Astrocyte (in vitro differentiated cells and primary cell): ENCODE results near the gene VSIG8. TPM values are rescaled to one million over a fixed set of nuclear protein-coding genes. Genes with fewer than 3 reads are reported as not detected.

Source experiments
- DNase-seq: peaks from one replicate; pipeline ENCODE4 v3.0.0-alpha.2; 2010; ENCODE audit warnings: low read depth
- FAIRE-seq: peaks from 2 replicates; lab custom pipeline; 2011; peaks lifted over from hg19 to GRCh38; lab: Jason Lieb, UNC
- H2AFZ ChIP-seq: 2 replicates; pipeline ENCODE4 v1.6.0; 2012; ENCODE audit warnings: low read depth, low read length, inconsistent platforms
- H3K27ac ChIP-seq: 2 replicates; pipeline ENCODE4 v1.5.1; 2011; ENCODE audit warnings: low read depth, low read length, inconsistent platforms
- H3K27me3 ChIP-seq: 2 replicates; pipeline ENCODE4 v1.6.0; 2011; ENCODE audit warnings: low read length, inconsistent platforms; ENCODE audit not compliant: insufficient read depth
- H3K36me3 ChIP-seq: 2 replicates; pipeline ENCODE4 v1.5.1; 2011; ENCODE audit warnings: low read length, inconsistent platforms; ENCODE audit not compliant: insufficient read depth
- H3K4me1 ChIP-seq: 2 replicates; pipeline ENCODE4 v1.5.1; 2011; ENCODE audit warnings: low read length, inconsistent platforms; ENCODE audit not compliant: insufficient read depth
- H3K4me2 ChIP-seq: 2 replicates; pipeline ENCODE4 v1.6.0; 2012; ENCODE audit warnings: low read length, inconsistent platforms
- H3K4me3 ChIP-seq: 2 replicates; pipeline ENCODE4 v1.5.1; 2011; ENCODE audit warnings: low read depth, mild to moderate bottlenecking, low read length, inconsistent platforms; ENCODE audit not compliant: insufficient read depth
- H3K79me2 ChIP-seq: 2 replicates; pipeline ENCODE4 v1.6.0; 2012; ENCODE audit warnings: mild to moderate bottlenecking, low read length, inconsistent platforms; ENCODE audit not compliant: insufficient read depth
- H3K9ac ChIP-seq: 2 replicates; pipeline ENCODE4 v1.6.0; 2012; ENCODE audit warnings: mild to moderate bottlenecking, low read length, inconsistent platforms
- H3K9me3 ChIP-seq: 2 replicates; pipeline ENCODE4 v1.5.1; 2012; ENCODE audit warnings: low read depth, mild to moderate bottlenecking, low read length, inconsistent platforms; ENCODE audit not compliant: insufficient read depth
- H4K20me1 ChIP-seq: 2 replicates; pipeline ENCODE4 v1.6.0; 2012; ENCODE audit warnings: low read length, inconsistent platforms; ENCODE audit not compliant: insufficient read depth
- H3K27ac Mint-ChIP-seq: one replicate; pipeline ENCODE4 v1.8.0; 2021; ENCODE audit warnings: mild to moderate bottlenecking, mixed read lengths; ENCODE audit not compliant: unreplicated experiment
- H3K27me3 Mint-ChIP-seq: one replicate; pipeline ENCODE4 v1.8.0; 2021; ENCODE audit warnings: low read depth, mixed read lengths; ENCODE audit not compliant: unreplicated experiment
- H3K36me3 Mint-ChIP-seq: one replicate; pipeline ENCODE4 v1.8.0; 2021; ENCODE audit warnings: low read depth, mixed read lengths; ENCODE audit not compliant: unreplicated experiment
- H3K4me1 Mint-ChIP-seq: one replicate; pipeline ENCODE4 v1.8.0; 2021; ENCODE audit warnings: low read depth, mixed read lengths; ENCODE audit not compliant: unreplicated experiment
- H3K4me3 Mint-ChIP-seq: one replicate; pipeline ENCODE4 v1.8.0; 2021; ENCODE audit warnings: mild to moderate bottlenecking, moderate library complexity, mixed read lengths; ENCODE audit not compliant: unreplicated experiment
- H3K9me3 Mint-ChIP-seq: one replicate; pipeline ENCODE4 v1.8.0; 2021; ENCODE audit warnings: mild to moderate bottlenecking, mixed read lengths; ENCODE audit not compliant: unreplicated experiment
- CTCF ChIP-seq: IDR thresholded peaks from 2 replicates; pipeline ENCODE4 v1.5.1; 2011; ENCODE audit warnings: low read depth, mild to moderate bottlenecking, inconsistent platforms, low read length, moderate library complexity; ENCODE audit not compliant: insufficient read depth
- EZH2 ChIP-seq: IDR thresholded peaks from 2 replicates; pipeline ENCODE4 v1.6.1; 2012; ENCODE audit warnings: mild to moderate bottlenecking, low read length, inconsistent platforms; ENCODE audit not compliant: insufficient read depth
- total RNA-seq: library from RNA; stranded (reverse); gene quantifications from 2 replicates; pipeline ENCODE4 v1.2.1, GENCODE V29; 2021

Gene VSIG8
- total RNA-seq, 1 donor from 2014 or later = not detected

GRCh38 chr1:159817276-159818041 is 45.0 kb downstream of the VSIG8 start:
- Mint-ChIP-seq H3K4me1 (no peaks in the 10 kb centered on the region), H3K27ac (no peak overlapping the region), H3K27me3 (peaks cover 32% of the 10 kb centered on the region), H3K9me3 (no peaks in the 10 kb centered on the region), H3K4me3 (no peak overlapping the region), H3K36me3 (no peaks in the 10 kb centered on the region)
- Histone ChIP-seq H3K79me2 (no peaks in the 10 kb centered on the region), H4K20me1 (no peaks in the 10 kb centered on the region), H3K4me2 (no peak overlapping the region), H3K4me1 (no peaks in the 10 kb centered on the region), H3K36me3 (no peaks in the 10 kb centered on the region), H3K9ac (no peak overlapping the region), H3K27me3 (peaks cover 4% of the 10 kb centered on the region), H3K27ac (no peak overlapping the region), H3K9me3 (no peaks in the 10 kb centered on the region), H3K4me3 (no peak overlapping the region), H2AFZ (no peak overlapping the region)
- TF ChIP-seq EZH2 (no peak), CTCF (no peak)
- no peak for FAIRE-seq
- DNase-seq = no peak

- Histone ChIP-seq H3K4me2 (no peak overlapping the region), H3K9ac (no peak overlapping the region), H3K79me2 (no peaks in the 10 kb centered on the region), H3K9me3 (no peaks in the 10 kb centered on the region), H3K27me3 (no peaks in the 10 kb centered on the region), H3K4me1 (no peaks in the 10 kb centered on the region), H3K4me3 (no peak overlapping the region), H2AFZ (no peak overlapping the region), H3K36me3 (no peaks in the 10 kb centered on the region), H4K20me1 (no peaks in the 10 kb centered on the region), H3K27ac (no peak overlapping the region)
- Mint-ChIP-seq H3K27me3 (peaks cover 34% of the 10 kb centered on the region), H3K4me3 (no peak overlapping the region), H3K4me1 (no peaks in the 10 kb centered on the region), H3K36me3 (peaks cover 2% of the 10 kb centered on the region), H3K9me3 (no peaks in the 10 kb centered on the region), H3K27ac (no peak overlapping the region)
- TF ChIP-seq EZH2 (no peak), CTCF (no peak)
- DNase-seq (no peak), FAIRE-seq (no peak)
Observed at GRCh38 chr1:159815926-159816325, 46.5 kb downstream of the VSIG8 start.

DNA sequence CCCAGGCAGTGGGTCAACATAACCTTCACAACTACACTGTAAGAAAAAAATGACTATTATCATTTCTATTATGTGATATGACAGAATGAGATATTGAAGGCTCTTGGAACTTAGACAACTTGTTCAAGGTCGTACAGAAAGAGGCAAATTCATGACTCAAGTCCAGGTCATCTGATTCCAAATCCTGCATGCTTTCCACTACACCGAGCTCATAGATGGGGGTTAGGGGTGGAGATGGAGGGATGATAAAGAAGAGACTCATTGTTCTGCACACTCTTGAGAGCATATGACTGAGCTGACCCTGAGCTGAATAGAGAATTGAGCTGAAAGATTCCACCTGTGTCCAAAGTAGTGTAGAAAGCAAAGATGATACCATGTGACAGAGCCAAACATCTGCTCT is 57.5 kb downstream of the VSIG8 start:
- Histone ChIP-seq H3K4me2 (no peak overlapping the region), H3K4me1 (no peaks in the 10 kb centered on the region), H4K20me1 (no peaks in the 10 kb centered on the region), H3K36me3 (no peaks in the 10 kb centered on the region), H3K27me3 (no peaks in the 10 kb centered on the region), H3K27ac (no peak overlapping the region), H3K9ac (no peak overlapping the region), H2AFZ (no peak overlapping the region), H3K9me3 (no peaks in the 10 kb centered on the region), H3K4me3 (no peak overlapping the region), H3K79me2 (no peaks in the 10 kb centered on the region)
- Mint-ChIP-seq H3K27me3 (peaks cover 23% of the 10 kb centered on the region), H3K36me3 (no peaks in the 10 kb centered on the region), H3K9me3 (peaks cover 5% of the 10 kb centered on the region), H3K4me1 (no peaks in the 10 kb centered on the region), H3K4me3 (no peak overlapping the region), H3K27ac (no peak overlapping the region)
- no peak for DNase-seq
- TF ChIP-seq EZH2 (no peak), CTCF (no peak)
- FAIRE-seq = peak; percentile 69
